ENCODE results near the gene TMEM141.

The TMEM141 gene

DNA sequence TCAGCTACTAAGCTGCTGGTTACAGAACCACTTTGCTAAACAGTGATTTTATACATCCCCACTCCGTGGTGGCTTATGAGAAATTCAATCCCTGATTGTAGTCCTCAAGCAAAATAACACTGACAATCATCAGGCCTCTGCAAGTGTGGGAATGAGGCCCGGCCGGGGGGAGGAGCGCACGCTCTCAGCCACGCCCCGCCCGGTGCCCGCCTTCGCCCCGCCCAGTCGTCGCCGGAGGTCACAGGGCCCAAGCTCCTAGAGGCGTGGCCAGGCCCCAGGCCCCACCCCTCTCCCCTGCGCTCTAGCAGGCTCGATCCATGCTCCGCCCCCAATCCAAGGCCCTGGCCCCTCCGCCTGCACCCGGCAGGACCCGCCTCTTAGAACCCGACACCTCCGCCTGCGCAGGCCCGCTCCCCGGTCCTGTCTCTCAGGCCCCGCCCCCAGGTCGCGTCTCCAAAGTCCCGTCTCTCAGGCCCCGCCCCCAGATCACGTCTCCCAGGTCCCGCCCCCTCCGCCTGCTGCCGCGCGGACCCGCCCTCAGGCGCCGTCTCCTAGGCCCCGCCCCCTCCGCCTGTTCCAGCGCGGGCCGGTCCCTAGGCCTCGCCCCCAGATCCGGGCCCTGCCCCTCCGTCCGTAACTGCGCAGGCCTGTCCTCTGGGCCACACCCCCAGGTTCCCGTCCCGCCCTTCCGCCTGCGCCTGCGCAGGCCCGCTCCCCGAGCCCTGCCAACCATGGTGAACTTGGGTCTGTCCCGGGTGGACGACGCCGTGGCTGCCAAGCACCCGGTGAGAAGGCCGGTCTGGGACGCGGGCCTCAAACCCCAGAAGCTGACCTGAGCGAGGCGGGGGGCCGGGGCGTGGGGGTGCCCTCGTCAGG, at the start of gene TMEM141:
Gene TMEM141 (plus strand): TSS at position 705 of the 876 bp plus-strand sequence. CDS start 27 bp downstream, at position 732.
- peak; percentile 94 to 99 for DNase-seq

DNA sequence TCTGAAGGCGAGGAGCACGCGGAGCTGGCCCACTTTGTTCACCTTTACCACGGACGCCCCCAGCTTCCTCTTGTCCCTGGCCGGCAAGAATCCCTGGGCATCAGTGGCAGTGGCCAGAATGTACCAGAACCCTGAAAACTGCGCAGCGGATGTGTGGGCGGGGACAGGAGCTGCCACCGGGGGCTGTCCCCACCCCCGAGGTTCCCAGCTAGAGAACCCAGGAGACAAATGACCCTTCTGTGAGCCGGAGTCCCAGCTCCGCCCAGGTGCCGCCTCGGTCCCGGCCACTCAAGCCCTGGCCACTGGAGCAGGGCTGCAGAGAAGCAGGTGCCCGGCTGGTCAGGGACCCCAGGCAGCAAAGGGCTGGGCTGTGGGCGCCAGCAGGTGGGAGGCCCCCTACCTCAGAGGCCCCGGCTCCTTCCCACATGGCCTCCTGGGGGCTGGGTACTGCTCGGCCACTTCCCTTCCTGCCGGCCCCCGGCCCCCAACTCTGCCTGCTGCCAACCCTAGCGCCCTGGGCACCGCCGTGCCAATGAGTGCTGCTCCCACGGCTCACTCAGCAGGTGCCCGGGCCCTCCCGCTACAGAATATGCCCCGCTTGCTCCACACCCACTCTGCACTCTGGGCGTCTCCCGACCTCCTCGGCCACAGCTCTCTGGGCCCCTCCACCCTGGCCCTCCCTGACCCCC, 49.1 kb upstream of the TMEM141 start:
- no peak for DNase-seq

DNA sequence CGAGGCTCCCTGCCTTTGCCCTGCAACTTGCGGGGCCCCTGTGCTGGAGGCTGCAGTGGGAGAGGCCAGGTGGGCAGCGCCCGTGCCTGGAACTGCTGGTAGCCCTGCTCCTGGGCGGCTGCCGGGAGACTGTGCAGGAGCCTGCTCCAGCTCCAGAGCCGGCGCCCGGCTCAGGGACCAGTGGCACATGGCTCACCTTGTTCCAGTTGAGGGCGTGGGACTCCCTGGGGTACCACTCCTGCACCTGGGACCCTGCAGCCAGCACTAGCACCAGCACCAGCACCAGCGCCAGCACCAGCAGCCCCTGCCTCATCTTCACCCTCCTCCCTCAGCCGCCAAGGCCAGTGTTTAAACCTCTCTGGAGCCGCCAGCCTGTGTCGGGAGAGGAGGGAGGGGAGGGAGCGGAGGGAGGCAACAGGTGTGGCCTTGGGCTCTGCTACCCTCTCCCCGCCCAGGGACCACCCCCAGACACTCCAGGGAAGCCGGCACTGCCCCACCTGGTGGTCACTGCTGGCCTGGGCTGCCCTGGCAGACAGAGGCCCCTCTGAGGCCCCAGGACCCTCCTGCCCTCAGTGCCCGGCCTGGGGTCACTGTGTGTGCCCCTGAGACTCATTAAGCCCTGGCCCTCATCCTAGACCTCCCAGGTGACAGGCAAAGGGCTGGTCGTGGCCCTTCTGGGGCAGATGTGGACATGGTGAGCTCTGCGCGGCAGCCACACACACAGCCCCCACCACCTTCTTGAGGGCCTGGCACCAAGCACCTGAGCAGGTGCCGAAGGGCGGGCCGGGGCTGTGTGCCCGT, 48.4 kb upstream of the TMEM141 start, which contains the start of gene LCN10:
Gene LCN10 (minus strand): TSS at position 350 of the 801 bp plus-strand sequence. CDS start 37 bp downstream, at position 313.
- peak in 1 of 2 experiments; percentile 34 for DNase-seq

DNA sequence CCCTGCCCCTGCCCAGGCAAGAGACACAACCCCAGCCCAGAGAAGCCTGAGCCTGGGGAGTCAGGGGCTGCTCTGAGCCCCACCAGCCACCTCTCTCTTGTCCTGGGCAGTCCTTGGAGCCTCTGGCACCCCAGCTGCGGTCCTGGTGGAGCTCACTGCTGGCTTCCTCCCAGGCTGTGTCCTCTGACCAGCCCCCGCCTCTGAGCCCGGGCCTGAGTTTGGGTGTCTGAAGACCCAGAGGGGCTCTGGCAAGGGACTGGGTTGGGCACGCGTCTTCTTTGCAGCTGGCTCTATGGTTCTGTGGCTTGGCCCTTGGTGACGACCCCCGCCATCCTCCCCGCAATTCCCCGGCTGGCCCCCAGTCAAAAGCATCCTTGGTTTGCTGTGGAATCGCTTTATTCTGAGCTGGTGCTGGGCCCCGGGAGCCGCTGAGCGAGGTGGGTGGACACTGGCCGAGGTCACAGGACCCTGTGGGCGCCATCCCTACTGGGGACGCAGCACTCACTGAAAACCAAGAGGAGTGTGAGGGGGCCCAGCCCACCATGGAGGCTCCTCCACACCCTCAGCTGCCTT, 47.4 kb upstream of the TMEM141 start:
- no peak for DNase-seq

DNA sequence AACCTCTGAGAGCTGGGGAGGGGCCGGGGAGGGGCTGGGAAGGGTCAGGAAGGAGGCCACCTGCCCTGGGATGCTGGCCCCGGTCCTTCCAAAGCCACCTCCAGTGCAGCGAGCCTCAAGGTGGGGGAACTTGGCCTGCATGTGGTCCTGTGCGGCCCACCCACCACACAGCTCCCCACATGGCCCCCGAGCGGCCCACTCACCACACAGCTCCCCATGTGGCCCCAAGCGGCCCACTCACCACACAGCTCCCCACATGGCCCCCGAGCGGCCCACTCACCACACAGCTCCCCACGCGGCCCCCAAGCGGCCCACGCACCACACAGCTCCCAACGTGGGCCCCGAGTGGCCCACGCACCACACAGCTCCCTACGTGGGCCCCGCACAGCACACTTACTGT, 46.4 kb upstream of the TMEM141 start:
- DNase-seq: no peak

DNA sequence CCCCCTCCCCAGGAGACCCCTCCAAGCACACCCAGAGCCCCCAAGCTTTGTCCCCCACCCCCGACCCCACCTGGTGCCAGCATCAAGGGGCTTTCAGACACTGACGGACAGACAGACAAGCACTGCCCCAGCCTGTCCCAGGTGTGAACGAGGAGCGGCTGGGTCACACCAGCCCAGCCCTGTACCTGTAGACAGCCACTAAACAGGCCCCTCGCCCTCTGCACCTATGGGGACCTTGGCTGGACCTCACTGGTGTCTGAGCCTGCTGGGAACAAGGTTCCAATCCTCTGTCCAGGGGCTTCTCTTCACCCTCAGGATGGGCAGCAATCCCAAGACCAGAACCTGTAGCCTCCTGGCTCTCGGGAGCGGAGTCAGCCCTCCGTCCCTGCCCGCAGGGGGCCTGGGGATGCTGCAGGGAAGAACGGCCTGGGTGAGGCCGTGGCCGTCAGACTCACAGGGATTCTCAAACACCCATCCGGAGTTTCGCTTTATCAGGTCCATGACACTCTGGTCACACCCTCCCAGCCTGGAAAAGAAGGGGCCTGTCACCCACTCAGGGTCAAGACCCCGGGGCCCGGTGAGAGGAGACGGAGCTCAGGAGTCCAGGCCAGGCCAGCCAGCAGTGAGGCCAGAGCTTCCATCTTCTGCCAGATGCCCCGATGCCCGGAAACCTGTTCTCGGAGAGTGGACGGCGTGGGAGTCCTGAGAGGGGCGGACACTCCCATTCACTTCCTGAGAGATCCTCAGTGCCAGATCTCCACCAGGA, 45.6 kb upstream of the TMEM141 start:
- no peak for DNase-seq

DNA sequence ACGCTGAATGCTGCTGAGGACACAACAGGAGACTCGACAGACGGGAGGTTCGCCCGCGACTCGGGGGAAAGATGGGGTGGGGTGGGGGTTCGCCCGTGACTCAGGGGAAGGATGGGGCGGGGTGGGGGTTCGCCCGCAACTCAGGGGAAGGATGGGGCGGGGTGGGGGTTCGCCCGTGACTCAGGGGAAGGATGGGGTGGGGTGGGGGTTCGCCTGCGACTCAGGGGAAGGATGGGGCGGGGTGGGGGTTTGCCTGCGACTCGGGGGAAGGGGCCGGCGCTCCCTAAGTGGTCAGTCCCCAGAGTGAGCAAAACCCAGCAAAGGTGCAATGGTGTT, 45.0 kb upstream of the TMEM141 start:
- no peak for DNase-seq

DNA sequence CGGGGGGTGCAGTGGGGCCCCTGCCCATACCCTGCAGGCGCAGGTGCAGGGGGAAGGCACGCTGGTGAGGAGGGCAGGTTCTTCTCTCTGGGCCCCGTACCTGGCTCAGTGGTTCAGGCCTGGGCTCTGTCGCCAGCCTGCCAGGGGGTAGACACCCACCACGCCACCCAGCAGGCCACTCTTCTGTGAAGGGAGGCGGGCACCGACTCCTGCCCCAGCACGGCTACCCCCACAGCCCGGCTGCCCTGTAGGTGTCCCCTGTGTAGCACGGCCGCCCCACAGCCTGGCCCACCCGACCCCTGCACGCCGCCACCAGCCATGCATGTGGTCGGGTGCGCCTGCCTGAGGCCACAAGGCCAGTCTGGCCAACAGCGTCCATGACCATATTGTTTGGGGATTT, 44.5 kb upstream of the TMEM141 start:
- DNase-seq: no peak

DNA sequence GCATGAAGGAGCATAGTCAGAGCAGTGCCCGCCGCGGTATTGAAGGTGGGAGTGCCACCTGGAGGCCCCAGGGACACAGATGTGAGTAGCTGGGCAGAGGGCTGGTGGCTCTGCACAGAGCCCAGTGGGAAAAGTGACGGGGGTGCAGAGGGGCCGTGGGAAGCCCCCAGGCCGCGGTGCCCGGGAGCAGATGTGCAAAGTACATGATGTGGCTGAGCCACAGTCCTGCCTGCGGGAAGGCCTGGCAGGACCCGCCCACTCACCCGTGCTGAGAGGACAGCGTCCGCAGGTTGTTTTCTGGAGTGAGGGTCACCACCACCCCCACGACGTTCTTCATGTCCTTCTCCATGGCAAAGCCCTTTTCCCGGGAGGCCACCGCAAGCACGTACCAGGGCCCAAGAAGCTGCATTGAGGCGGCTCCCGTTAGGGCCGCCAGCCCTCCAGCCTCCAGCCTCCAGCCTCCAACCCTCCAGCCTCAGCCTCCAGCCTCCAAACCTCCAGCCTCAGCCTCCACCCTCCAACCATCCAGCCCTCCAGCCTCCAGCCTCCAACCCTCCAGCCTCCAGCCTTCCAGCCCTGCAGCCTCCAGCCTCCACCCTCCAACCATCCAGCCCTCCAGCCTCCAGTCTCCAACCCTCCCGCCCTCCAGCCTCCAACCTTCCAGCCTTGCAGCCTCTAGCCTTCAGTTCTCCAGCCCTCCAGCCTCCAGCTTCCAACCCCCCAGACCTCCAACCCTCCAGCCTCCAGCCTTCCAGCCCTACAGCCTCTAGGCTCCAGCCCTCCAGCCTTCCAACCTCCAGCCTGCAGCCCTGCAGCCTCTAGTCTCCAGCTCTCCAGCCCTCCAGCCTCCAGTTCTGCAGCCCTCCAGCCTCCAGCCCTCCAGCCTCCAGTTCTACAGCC, 43.7 kb upstream of the TMEM141 start:
- no peak for DNase-seq

DNA sequence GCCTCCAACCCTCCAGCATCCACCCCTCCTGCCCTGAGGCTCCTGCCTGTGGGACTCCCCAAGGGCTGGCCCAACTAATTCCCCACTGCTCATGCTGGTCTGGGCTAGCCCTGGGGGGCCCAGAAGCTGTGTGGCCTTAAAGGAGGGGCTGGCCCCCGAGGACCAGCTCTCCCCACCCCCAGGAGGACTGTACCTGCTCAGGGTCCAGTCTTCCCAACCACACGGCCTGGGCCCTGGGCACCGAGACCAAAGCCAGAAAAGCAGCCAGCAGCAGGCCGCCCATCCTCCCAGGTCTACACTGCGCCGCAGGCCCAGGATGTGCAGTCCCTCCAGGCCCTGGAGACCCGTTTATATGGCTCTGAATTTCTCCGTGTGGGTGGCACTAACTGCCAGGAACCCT, 42.9 kb upstream of the TMEM141 start, which contains the start of gene LCN6:
Gene LCN6 (minus strand): TSS at position 325 of the 400 bp plus-strand sequence. CDS start 42 bp downstream, at position 283.
- DNase-seq: no peak

DNA sequence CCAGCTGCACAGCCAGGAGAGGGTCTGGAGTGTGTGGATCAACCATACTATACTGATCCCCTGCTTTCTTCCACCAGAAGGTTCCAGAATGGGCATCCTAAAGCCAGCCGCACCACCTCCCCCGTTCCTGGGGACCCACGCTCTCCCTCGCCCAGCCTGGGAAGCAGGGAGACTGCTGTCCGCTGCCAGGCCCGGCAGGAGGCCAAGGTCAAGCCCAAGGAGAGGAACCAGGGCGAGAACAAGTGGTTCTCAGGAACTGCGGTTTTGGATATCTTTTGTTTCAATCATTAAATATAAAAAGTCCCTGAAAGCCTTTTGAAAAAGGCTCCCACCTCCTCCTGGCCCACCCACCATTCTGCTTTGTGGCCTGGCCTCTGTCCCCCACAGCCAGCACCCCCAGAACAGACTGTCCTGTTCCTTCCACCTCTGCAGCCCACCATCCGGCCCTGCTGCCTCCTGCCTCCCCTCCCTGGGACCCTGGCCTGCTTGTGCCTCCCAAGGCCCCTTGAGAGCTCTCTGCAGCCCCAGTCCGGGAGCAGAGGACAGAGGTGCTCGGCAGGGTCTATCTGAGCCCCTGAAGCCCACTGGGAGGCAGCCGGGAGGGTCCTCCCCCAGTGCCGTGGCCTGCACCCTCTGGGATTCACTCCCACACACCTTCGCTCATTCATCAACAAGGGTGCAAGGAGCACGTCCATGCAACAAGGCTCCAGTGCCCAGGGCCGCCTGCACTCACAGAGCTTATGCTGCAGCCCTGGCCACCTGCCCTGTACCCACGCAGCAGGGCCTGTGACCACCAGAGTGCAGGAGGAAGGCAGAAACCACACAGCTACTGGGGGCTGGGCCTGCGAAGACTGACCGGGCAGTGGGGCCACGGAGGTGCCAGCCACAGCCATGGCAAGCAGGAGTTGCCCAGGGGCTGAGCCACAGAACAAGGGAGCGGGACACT, 42.2 kb upstream of the TMEM141 start:
- DNase-seq: no peak

DNA sequence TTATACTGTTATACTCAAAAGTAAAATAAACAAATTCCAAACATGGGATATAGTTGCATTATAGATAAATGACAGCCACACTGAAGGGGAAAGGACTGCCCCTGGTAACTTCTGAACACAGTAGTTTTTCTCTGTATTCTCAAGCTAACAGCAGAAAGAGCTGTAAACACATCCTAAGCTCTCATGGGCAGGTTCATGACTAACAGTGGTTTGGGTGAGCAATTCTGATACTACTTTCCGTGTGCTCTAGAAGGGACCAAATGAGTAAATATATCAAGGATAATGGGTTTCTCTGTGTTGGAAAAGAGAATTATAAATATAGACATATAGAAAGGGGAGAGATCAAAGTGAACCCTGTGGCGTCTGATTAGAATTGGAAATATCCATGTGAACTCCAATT, 40.6 kb upstream of the TMEM141 start:
- DNase-seq: no peak

DNA sequence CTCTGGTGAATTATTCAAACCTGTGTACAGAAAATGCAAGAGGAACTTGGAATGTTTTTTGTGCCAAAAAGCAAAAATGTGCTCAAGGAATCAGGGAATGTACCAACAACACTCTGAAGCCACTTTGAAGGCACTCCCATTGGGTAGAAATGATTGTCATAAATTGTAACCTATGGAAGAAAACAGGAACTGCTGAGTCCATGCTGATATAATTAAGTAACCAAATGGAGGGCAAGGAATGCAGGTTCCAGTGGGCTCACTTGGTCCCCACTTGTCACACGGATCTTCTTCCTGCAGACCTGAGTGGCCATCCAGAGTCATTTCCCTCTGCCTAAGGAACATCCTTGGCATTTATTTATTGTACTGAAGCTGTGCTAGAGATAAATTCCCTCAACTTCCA, 39.9 kb upstream of the TMEM141 start:
- DNase-seq: no peak

DNA sequence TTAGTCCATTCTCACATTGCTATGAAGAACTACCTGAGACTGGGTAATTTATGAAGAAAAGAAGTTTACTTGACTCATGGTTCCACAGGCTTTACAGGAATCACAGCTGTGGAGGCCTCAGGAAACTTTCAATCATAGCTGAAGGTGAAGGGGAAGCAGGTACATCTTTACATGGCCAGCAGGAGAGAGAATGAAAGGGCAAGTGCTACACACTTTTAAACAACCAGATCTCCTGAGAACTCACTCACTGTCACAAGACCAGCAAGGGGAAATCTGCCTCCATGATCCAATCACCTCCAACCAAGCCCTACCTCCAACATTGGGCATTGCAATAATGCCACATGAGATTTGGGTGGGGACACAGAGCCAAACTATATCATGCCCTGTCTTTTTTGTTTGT, 39.3 kb upstream of the TMEM141 start:
- no peak for DNase-seq

DNA sequence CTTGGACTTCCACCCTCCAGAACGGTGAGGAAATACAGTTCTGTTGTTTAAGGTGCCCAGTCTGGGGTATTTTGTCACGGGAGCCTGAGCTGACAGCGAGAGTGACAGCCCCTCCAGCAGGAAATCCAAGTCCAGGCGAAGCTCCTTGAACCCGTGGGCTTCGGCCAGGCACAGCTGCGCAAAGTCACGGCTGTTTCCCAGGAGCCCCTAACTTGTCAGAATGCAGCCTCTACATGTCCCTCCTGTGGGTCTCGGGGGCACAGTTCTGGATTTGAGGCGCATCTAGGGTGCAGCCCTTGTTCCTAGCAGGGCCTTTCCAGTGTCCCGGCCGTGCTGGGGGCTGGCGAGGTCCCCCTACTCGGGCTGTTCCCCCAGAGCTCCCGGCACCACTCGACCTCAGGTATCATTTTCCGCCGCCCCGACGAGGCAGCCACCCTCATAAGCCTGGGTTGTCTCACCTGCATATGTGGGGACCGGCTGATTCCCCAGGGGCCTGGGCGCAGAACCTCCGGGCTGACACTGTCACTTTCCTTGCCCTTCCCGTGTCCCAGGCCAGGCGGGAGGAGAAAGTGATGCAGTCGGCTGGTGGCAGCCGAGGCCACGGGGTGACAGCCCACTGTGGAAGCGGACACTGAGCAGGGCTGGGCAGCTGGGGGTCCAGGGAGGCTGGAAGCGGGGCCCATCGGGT, 37.6 kb upstream of the TMEM141 start:
- DNase-seq: no peak

DNA sequence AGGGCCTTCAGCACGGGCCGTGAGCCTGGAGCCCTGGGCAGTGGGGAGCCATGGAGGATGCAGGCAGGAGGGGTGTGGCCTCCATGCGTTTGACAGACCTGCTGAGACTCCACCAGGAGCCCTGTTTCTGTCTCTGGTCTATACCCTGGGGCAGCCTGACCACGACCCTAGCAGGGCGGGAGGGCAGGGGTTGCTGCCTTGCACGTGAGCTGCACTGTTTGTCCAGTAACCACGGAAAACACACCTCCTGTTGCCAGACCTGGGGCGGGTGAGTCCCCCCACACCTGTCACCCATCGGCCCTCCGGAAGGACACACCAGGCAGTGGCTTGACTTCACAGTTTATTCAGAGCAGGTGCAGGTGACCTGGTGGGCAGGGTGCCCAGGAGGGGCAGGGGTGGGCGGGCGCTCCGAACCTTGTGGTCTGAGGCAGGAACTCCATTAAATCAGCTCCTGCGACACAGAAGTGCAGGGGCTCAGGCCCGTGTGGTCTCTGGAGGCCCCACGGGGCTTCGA, 37.0 kb upstream of the TMEM141 start:
- DNase-seq: no peak

DNA sequence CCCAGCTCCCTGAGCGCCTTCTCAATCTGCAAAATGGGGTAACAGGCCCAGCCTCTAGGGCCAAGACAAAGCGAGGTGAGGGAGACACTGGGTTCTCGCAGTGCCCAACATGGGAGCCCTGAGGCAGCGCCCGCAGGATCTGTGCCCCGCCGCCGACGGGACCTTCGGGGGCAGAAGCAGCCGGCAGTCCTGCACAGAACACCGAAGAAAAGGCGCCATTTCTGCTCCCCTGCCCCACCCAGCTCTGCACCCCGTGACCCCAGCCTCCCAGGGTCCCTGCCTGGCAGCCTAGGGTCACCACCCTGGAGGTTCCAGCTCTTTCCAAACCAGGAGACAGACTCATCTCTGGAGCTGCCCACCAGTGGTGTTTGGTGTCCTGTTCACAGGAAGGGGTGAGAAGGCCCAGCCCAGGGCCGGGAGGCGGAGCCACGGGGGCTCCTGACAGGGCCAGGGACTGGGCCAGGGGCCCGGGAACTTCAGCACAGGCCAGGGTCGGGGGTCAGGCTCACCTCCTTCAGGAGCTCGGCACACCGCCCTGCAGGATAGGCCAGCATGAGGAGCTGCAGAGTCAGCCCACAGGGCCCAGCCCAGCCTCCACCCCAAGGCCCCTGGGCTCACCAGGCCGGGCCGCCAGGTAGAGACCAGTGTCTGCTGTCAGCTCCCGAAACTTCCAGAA, 36.4 kb upstream of the TMEM141 start:
- DNase-seq: no peak

All from NCI-H526 (cell line).